B cell (primary cell): ENCODE measurements around the gene WDR46. TPM values are rescaled to one million over a fixed set of nuclear protein-coding genes. Genes with fewer than 3 reads are reported as not detected.

Source experiments
- ATAC-seq: fragments of 200-7000 bp; cut with Tn5 transposase; one replicate; pipeline ENCODE4 v1.10.0; 2021; ENCODE audit warnings: low read depth, mild to moderate bottlenecking, moderate number of reproducible peaks, moderate library complexity
- CTCF ChIA-PET: fragments of 350-600 bp; sonication (Branson Sonifier 250); formaldehyde crosslinking; loops from one replicate; lab custom pipeline; 2021; ENCODE audit warnings: antibody characterized with exemption, inconsistent platforms; lab: Charles Lee
- POLR2A ChIA-PET: fragments of 350-600 bp; sonication (Branson Sonifier 250); formaldehyde crosslinking; loops from one replicate; lab custom pipeline; 2021; ENCODE audit warnings: antibody characterized with exemption; lab: Charles Lee
- DNase-seq: peaks from one replicate; pipeline ENCODE4 v3.0.0; 2013
- H2AFZ ChIP-seq: 2 replicates; pipeline ENCODE4 v1.6.1; 2012; ENCODE audit warnings: mild to moderate bottlenecking, low read depth, low read length; ENCODE audit not compliant: insufficient read depth, poor library complexity, severe bottlenecking
- H3K27ac ChIP-seq, 2 donors: 1 replicate in 1 of 2; 2 replicates in 1 of 2; pipeline ENCODE4 v1.5.1; 2012 to 2013; ENCODE audit warnings: low read length in 2 of 2, mild to moderate bottlenecking in 2 of 2, moderate library complexity in 1 of 2
- H3K27me3 ChIP-seq, 4 experiments: fragments of 200-600 bp in 1 of 4; sonication (generic) in 1 of 4; replicated peaks in 1 of 4; 1 replicate in 2 of 4; 2 replicates in 2 of 4; pipeline versions ENCODE4 v1.6.1 to v1.7.0; 2013 to 2016; ENCODE audit warnings: low read length in 3 of 4, mild to moderate bottlenecking in 2 of 4, mixed read lengths in 1 of 4, moderate library complexity in 1 of 4; ENCODE audit not compliant: insufficient read depth in 4 of 4, control insufficient read depth in 3 of 4; ENCODE audit errors: control extremely low read depth in 1 of 4
- H3K36me3 ChIP-seq, 2 experiments: replicated peaks in 1 of 2; 1 replicate in 1 of 2; 2 replicates in 1 of 2; pipeline versions ENCODE4 v1.6.1 to v1.7.1; 2013; ENCODE audit warnings: low read length in 1 of 2; ENCODE audit not compliant: insufficient read depth in 2 of 2, control insufficient read depth in 1 of 2; ENCODE audit errors: control extremely low read depth in 1 of 2, extremely low read depth in 1 of 2
- H3K4me1 ChIP-seq, 2 donors: fragments of 200-600 bp in 1 of 2; sonication (generic) in 1 of 2; 1 replicate in 1 of 2; 2 replicates in 1 of 2; pipeline versions ENCODE4 v1.5.1 to v1.6.1; 2013 to 2017; ENCODE audit warnings: low read length in 2 of 2; ENCODE audit not compliant: control insufficient read depth in 2 of 2, insufficient read depth in 2 of 2
- H3K4me2 ChIP-seq: replicated peaks from 2 replicates; pipeline ENCODE3; 2012; ENCODE audit warnings: mild to moderate bottlenecking, low read depth, low read length; ENCODE audit not compliant: poor library complexity, severe bottlenecking
- H3K4me3 ChIP-seq, 5 experiments: fragments of 200-600 bp in 1 of 5; sonication (generic) in 1 of 5; 1 replicate in 3 of 5; 2 replicates in 2 of 5; pipeline versions ENCODE4 v1.5.1 to v1.7.0; 2011 to 2016; ENCODE audit warnings: low read length in 4 of 5, mild to moderate bottlenecking in 4 of 5, low read depth in 2 of 5, control low read depth in 1 of 5, moderate library complexity in 1 of 5; ENCODE audit not compliant: insufficient read depth in 1 of 5; ENCODE audit errors: control extremely low read depth in 1 of 5, extremely low read depth in 1 of 5
- H3K79me2 ChIP-seq: fragments of 200-600 bp; sonication (generic); one replicate; pipeline ENCODE4 v1.6.0; 2016; ENCODE audit warnings: low read length; ENCODE audit not compliant: control insufficient read depth, insufficient read depth
- H3K9ac ChIP-seq: fragments of 200-600 bp; sonication (generic); 2 replicates; pipeline ENCODE4 v1.6.1; 2017; ENCODE audit warnings: mild to moderate bottlenecking, low read length, moderate library complexity
- H3K9me3 ChIP-seq, 3 donors: one replicate each; pipeline versions ENCODE4 v1.6.1 to v1.7.1; 2013; ENCODE audit warnings: low read length in 2 of 3; ENCODE audit not compliant: control insufficient read depth in 2 of 3, insufficient read depth in 1 of 3; ENCODE audit errors: control extremely low read depth in 1 of 3
- H4K20me1 ChIP-seq: 2 replicates; pipeline ENCODE4 v1.6.0; 2012; ENCODE audit warnings: mild to moderate bottlenecking, low read length; ENCODE audit not compliant: insufficient read depth, control insufficient read depth, poor library complexity, severe bottlenecking
- H3K27ac Mint-ChIP-seq: one replicate; pipeline ENCODE4 v1.8.0; 2021; ENCODE audit warnings: mixed read lengths
- H3K27me3 Mint-ChIP-seq: one replicate; pipeline ENCODE4 v1.8.0; 2021; ENCODE audit warnings: mixed read lengths
- H3K4me1 Mint-ChIP-seq: one replicate; pipeline ENCODE4 v1.8.0; 2021; ENCODE audit warnings: mixed read lengths
- H3K4me3 Mint-ChIP-seq: one replicate; pipeline ENCODE4 v1.8.0; 2021; ENCODE audit warnings: mixed read lengths
- H3K9me3 Mint-ChIP-seq: one replicate; pipeline ENCODE4 v1.8.0; 2022; ENCODE audit warnings: mixed read lengths; ENCODE audit not compliant: insufficient read depth
- CTCF ChIP-seq: fragments of 200-600 bp; IDR thresholded peaks from one replicate; pipeline ENCODE4 v1.8.0; 2022; ENCODE audit warnings: antibody characterized with exemption, mild to moderate bottlenecking
- EZH2 ChIP-seq: IDR thresholded peaks from 2 replicates; pipeline ENCODE4 v1.6.1; 2012; ENCODE audit warnings: borderline replicate concordance, low read depth, mild to moderate bottlenecking, moderate library complexity, low read length; ENCODE audit not compliant: insufficient read depth, poor library complexity, severe bottlenecking
- WGBS: methylation state at CpG from one replicate; pipeline ENCODE4 v1.1.5; 2013; ENCODE audit warnings: missing lambda C conversion rate; ENCODE audit not compliant: insufficient coverage; 5-methylcytosine and 5-hydroxymethylcytosine counted together
- intact Hi-C: fragments of 100-400 bp; cut with micrococcal nuclease; formaldehyde crosslinking; loops from one replicate; pipeline ENCODE4 v1.10.0; 2022
- polyA plus RNA-seq: library from polyadenylated mRNA; depleted of rRNA; stranded (reverse); fragments of >200 nt; gene quantifications from 2 replicates; pipeline ENCODE4 v1.2.3, GENCODE V29; 2012
- total RNA-seq, 2 donors: library from RNA; stranded (reverse); fragments of 120-200 nt in 1 of 2; gene quantifications; 1 replicate in 1 of 2; 2 replicates in 1 of 2; pipeline versions ENCODE4 v1.2.3 to v1.2.4, GENCODE V29; 2013 to 2022

WDR46 gene
- total and polyA plus RNA-seq, 2 donors (not counting 1 experiment from before 2014, with no cell fraction given), result 60.1 to 77.2 TPM

- H4K20me1 ChIP-seq, result no peaks in the 10 kb centered on the region
- H3K9me3 Mint-ChIP-seq, result no peaks in the 10 kb centered on the region
- CTCF ChIA-PET, result interaction anchor here (1.2 to 1.5 kb wide), 2 partner anchors 11 to 237 kb away, joined by 4 to 7 read pairs; no protein-coding TSS in a partner anchor
- H3K79me2 ChIP-seq, result no peaks in the 10 kb centered on the region
- H3K4me3 ChIP-seq, result no peak overlapping the region
- intact Hi-C loops, result no loop called here
- no peak for TF ChIP-seq EZH2
- no peak for TF ChIP-seq CTCF
- H3K27me3 Mint-ChIP-seq, result peaks cover 53% of the 10 kb centered on the region
- POLR2A ChIA-PET, result interaction anchor here (0.7 kb wide), 1 partner anchor 156 kb away, joined by 5 read pairs; no protein-coding TSS in a partner anchor
- DNase-seq, result no peak
- no peak overlapping the region for H3K27ac Mint-ChIP-seq
- ATAC-seq, result no peak
- no peak overlapping the region for H3K27ac ChIP-seq
- no peak overlapping the region for H3K4me2 ChIP-seq
- H3K9me3 ChIP-seq, result no peaks in the 10 kb centered on the region
- no peaks in the 10 kb centered on the region for H3K4me1 ChIP-seq
- no peak overlapping the region for H3K9ac ChIP-seq
- H3K4me3 Mint-ChIP-seq, result no peak overlapping the region
- H3K27me3 ChIP-seq, result peaks cover 0 to 24% (median 3%) of the 10 kb centered on the region in 4 experiments
- peaks cover 2% of the 10 kb centered on the region for H3K4me1 Mint-ChIP-seq
- no peaks in the 10 kb centered on the region for H3K36me3 ChIP-seq
- H2AFZ ChIP-seq, result no peak overlapping the region
- WGBS, result 95% methylated on average over 6 of the region's 6 CpGs
These were observed 52.2 kb downstream of the WDR46 start for GRCh38 chr6:33236852-33237251.

- no peaks in the 10 kb centered on the region for H4K20me1 ChIP-seq
- no peak for DNase-seq
- no peak overlapping the region for H3K27ac ChIP-seq
- no peaks in the 10 kb centered on the region for H3K79me2 ChIP-seq
- Mint-ChIP-seq H3K4me1 (no peaks in the 10 kb centered on the region), H3K27ac (no peak overlapping the region), H3K4me3 (no peak overlapping the region), H3K9me3 (no peaks in the 10 kb centered on the region), H3K27me3 (peaks cover 55% of the 10 kb centered on the region)
- no peak overlapping the region for H2AFZ ChIP-seq
- H3K27me3 ChIP-seq, result peaks cover 0 to 24% (median 3%) of the 10 kb centered on the region in 4 experiments
- no peak for ATAC-seq
- TF ChIP-seq EZH2 (no peak), CTCF (no peak)
- no peak overlapping the region for H3K9ac ChIP-seq
- POLR2A ChIA-PET, result interaction anchor here (0.5 to 0.7 kb wide), 2 partner anchors 10 to 155 kb away, joined by 3 to 5 read pairs; no protein-coding TSS in a partner anchor
- no peak overlapping the region for H3K4me2 ChIP-seq
- CTCF ChIA-PET, result interaction anchor here (0.6 to 1.5 kb wide), 4 partner anchors 12 to 806 kb away, joined by 3 to 7 read pairs (median 3); no protein-coding TSS in a partner anchor
- H3K9me3 ChIP-seq, result no peaks in the 10 kb centered on the region
- H3K36me3 ChIP-seq, result no peaks in the 10 kb centered on the region
- no peak overlapping the region for H3K4me3 ChIP-seq
- intact Hi-C loops, result no loop called here
- H3K4me1 ChIP-seq, result no peaks in the 10 kb centered on the region
These were observed 52.7 kb downstream of the WDR46 start for GRCh38 chr6:33236328-33236727.
